ENCODE results near the gene SPATS2L. TPM values are rescaled to one million over a fixed set of nuclear protein-coding genes. Genes with fewer than 3 reads are reported as not detected.

Gene SPATS2L
- total and polyA plus RNA-seq, 2 of the 13 experiments (the other 11 are each of a cell fraction or from before 2014, with no cell fraction given): 154 to 212 TPM

- TF ChIP-seq NFATC3 (CRISPR knock-in tag; IDR thresholded peaks at IDR 0.05) (no peak), ZNF678 (CRISPR knock-in tag; IDR thresholded peaks at IDR 0.05) (no peak), IRF1 (CRISPR knock-in tag; IDR thresholded peaks at IDR 0.05; ENCODE audit: low read depth) (no peak), ZNF20 (CRISPR knock-in tag; IDR thresholded peaks at IDR 0.05) (no peak), ZNF710 (CRISPR knock-in tag; IDR thresholded peaks at IDR 0.05; ENCODE audit: borderline replicate concordance) (peak; percentile 99), ZNF713 (CRISPR knock-in tag; IDR thresholded peaks at IDR 0.05) (no peak), KDM5B (CRISPR knock-in tag; IDR thresholded peaks at IDR 0.05; ENCODE audit: borderline replicate concordance) (no peak), ZNF484 (CRISPR knock-in tag; IDR thresholded peaks at IDR 0.05; ENCODE audit: borderline replicate concordance, low read depth) (no peak), PRMT3 (CRISPR knock-in tag; IDR thresholded peaks at IDR 0.05; ENCODE audit: borderline replicate concordance, low read depth) (no peak), PPARG (CRISPR knock-in tag; conservative IDR thresholded peaks at IDR 0.05) (peak; percentile 99), RFX3 (CRISPR knock-in tag; IDR thresholded peaks at IDR 0.05) (no peak), ZBTB2 (CRISPR knock-in tag; IDR thresholded peaks at IDR 0.05; ENCODE audit: low read depth) (no peak), ZNF468 (CRISPR knock-in tag; IDR thresholded peaks at IDR 0.05) (no peak), ZNF280D (CRISPR knock-in tag; IDR thresholded peaks at IDR 0.05) (peak; percentile 83; the same call in 1 of the 2 replicates), PBX3 (CRISPR knock-in tag; IDR thresholded peaks at IDR 0.05; ENCODE audit: borderline replicate concordance) (no peak), BATF2 (CRISPR knock-in tag; IDR thresholded peaks at IDR 0.05) (no peak), NFIB (CRISPR knock-in tag; IDR thresholded peaks at IDR 0.05; ENCODE audit: borderline replicate concordance) (no peak), NFE2 (CRISPR knock-in tag; IDR thresholded peaks at IDR 0.05) (peak; percentile 59; the same call in 1 of the 2 replicates), NR2F2 (IDR thresholded peaks at IDR 0.05; ENCODE audit: borderline replicate concordance, low read depth) (peak; percentile 100), ZNF839 (CRISPR knock-in tag; IDR thresholded peaks at IDR 0.05; ENCODE audit: borderline replicate concordance) (no peak)
Measured at GRCh38 chr2:200367155-200367554, 60.7 kb downstream of the SPATS2L start (continued).
